ENCODE results near the gene ST6GALNAC5.

Gene ST6GALNAC5

DNA sequence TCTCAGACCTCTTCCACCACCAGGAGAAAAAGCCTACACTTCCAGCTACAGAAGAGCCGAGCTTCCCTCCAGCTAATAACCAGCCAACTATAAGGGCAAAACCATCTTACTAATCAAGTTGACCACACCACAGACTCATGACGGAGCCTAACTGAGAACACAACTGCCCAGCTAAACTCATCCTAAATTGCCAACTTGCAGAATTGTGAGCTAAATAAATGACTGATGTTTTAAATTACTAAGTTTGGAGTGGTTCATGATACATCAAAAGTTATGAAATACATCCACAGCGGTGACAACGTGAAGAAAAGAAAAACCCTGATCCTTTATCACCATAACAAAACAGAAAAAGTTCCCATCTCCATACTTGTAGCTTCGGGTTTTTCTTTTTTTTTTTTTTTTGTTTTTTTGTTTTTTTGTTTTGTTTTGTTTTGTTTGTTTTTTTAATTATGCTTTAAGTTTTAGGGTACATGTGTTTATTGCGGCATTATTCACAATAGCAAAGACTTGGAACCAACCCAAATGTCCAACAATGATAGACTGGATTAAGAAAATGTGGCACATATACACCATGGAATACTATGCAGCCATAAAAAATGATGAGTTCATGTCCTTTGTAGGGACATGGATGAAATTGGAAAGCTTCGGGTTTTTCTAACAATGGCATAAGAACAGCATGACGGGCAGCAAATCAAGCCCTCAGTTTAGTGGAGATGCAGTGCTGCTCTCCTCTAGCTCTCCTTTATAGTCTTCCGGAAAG lies 229.4 kb downstream of the ST6GALNAC5 start:
- H3K4me3 ChIP-seq (ENCODE audit: low read depth, low read length) = no peak overlapping the region
- TF ChIP-seq, protein P1, sequence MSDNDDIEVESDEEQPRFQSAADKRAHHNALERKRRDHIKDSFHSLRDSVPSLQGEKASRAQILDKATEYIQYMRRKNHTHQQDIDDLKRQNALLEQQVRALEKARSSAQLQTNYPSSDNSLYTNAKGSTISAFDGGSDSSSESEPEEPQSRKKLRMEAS (IDR thresholded peaks at IDR 0.05; ENCODE audit: low read depth, low read length) = no peak
- TF ChIP-seq MYC (IDR thresholded peaks at IDR 0.05; ENCODE audit: low read depth, low read length) (no peak), CTCF (IDR thresholded peaks at IDR 0.05; ENCODE audit: low read depth, low read length) (no peak), POLR2A (IDR thresholded peaks at IDR 0.05; ENCODE audit: extremely low read depth, insufficient read length) (no peak)
- no peak for DNase-seq (ENCODE audit: low read depth)

- no peak for TF ChIP-seq POLR2A (IDR thresholded peaks at IDR 0.05; ENCODE audit: extremely low read depth, insufficient read length)
- TF ChIP-seq, protein P1 (IDR thresholded peaks at IDR 0.05; ENCODE audit: low read depth, low read length) = no peak
- TF ChIP-seq MYC (IDR thresholded peaks at IDR 0.05; ENCODE audit: low read depth, low read length) = no peak
- DNase-seq (ENCODE audit: low read depth) = no peak
- no peak overlapping the region for H3K4me3 ChIP-seq (ENCODE audit: low read depth, low read length)
Measured at GRCh38 chr1:77100875-77101274, 233.6 kb downstream of the ST6GALNAC5 start.

- DNase-seq (ENCODE audit: low read depth) = no peak
- H3K4me3 ChIP-seq (ENCODE audit: low read depth, low read length) = no peak overlapping the region
- TF ChIP-seq MYC (IDR thresholded peaks at IDR 0.05; ENCODE audit: low read depth, low read length) = no peak
- no peak for TF ChIP-seq CTCF (IDR thresholded peaks at IDR 0.05; ENCODE audit: low read depth, low read length)
- TF ChIP-seq, protein P1 (IDR thresholded peaks at IDR 0.05; ENCODE audit: low read depth, low read length) = no peak
- TF ChIP-seq POLR2A (IDR thresholded peaks at IDR 0.05; ENCODE audit: extremely low read depth, insufficient read length) = no peak
Measured at GRCh38 chr1:77103486-77103885, 236.2 kb downstream of the ST6GALNAC5 start.

DNA sequence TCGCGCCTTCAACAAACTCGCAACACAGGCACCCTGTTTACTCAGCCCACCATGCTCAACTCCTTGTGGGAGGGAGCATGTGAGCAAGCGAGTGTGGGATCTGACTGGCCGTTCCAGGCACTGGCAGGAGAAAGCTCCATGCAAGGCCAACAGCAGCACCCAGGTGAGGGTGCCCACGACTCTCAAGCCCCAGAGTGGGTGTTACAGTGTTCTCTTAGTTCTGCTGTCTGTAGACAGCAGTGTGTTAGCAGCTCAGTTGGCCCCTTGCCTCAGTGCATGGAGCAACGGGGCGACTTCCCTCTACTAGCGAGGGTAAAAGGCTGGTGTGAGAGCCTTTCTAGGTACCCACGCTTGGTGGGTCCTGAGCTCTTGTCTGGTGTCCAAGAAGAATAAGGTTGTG lies 237.4 kb downstream of the ST6GALNAC5 start:
- H3K4me3 ChIP-seq (ENCODE audit: low read depth, low read length) = no peak overlapping the region
- TF ChIP-seq CTCF (IDR thresholded peaks at IDR 0.05; ENCODE audit: low read depth, low read length) (no peak), POLR2A (IDR thresholded peaks at IDR 0.05; ENCODE audit: extremely low read depth, insufficient read length) (no peak), MYC (IDR thresholded peaks at IDR 0.05; ENCODE audit: low read depth, low read length) (no peak)
- TF ChIP-seq, protein P1 (IDR thresholded peaks at IDR 0.05; ENCODE audit: low read depth, low read length) = no peak
- DNase-seq (ENCODE audit: low read depth) = no peak
